ENCODE measurements around the gene ZBTB16. TPM values are rescaled to one million over a fixed set of nuclear protein-coding genes. Genes with fewer than 3 reads are reported as not detected.

Gene ZBTB16
- total and polyA plus RNA-seq, 12 donors: 7.9 to 119 (median 53.2) TPM

GRCh38 chr11:114085965-114086793 lies 26.7 kb downstream of the ZBTB16 start:
- no peaks in the 10 kb centered on the region for H3K9me3 ChIP-seq (replicated peaks in 1 of 3)
- H3K4me3 ChIP-seq: no peak overlapping the region
- H3K27ac ChIP-seq: peak overlapping the region in 2 of 5 donors; percentile 51 to 74
- TF ChIP-seq CTCF (IDR thresholded peaks at IDR 0.05) (no peak), POLR2A (IDR thresholded peaks at IDR 0.05) (no peak)
- no peak for DNase-seq
- peaks cover 79 to 85% of the 10 kb centered on the region in 2 donors for H3K4me1 ChIP-seq (replicated peaks in 1 of 2)
- 59 to 74% (median 65%) methylated on average over 7 of the region's 7 CpGs for WGBS, 4 donors
- H3K27me3 ChIP-seq: no peaks in the 10 kb centered on the region
- H3K36me3 ChIP-seq (replicated peaks in 1 of 2): peaks cover 0 to 10% of the 10 kb centered on the region in 2 donors
- intact Hi-C loops (cut with DNase I): no loop called here

- peak overlapping the region in 1 of 5 donors; percentile 74 for H3K27ac ChIP-seq
- H3K4me1 ChIP-seq (replicated peaks in 1 of 2): peaks cover 76 to 85% of the 10 kb centered on the region in 2 donors
- DNase-seq: no peak
- WGBS, 4 donors: 75 to 85% (median 76%) methylated on average over 5 of the region's 5 CpGs
- no peaks in the 10 kb centered on the region for H3K9me3 ChIP-seq (replicated peaks in 1 of 3)
- TF ChIP-seq POLR2A (IDR thresholded peaks at IDR 0.05): no peak
- no peak for TF ChIP-seq CTCF (IDR thresholded peaks at IDR 0.05)
- peaks cover 0 to 10% of the 10 kb centered on the region in 2 donors for H3K36me3 ChIP-seq (replicated peaks in 1 of 2)
- intact Hi-C loops (cut with DNase I): no loop called here
- H3K27me3 ChIP-seq: no peaks in the 10 kb centered on the region
- H3K4me3 ChIP-seq: no peak overlapping the region
Measured at GRCh38 chr11:114087025-114087424, 27.5 kb downstream of the ZBTB16 start.

- intact Hi-C loops (cut with DNase I): no loop called here
- no peak for DNase-seq
- Histone ChIP-seq H3K27me3 (no peaks in the 10 kb centered on the region), H3K4me3 (no peak overlapping the region), H3K36me3 (replicated peaks in 1 of 2) (no peaks in the 10 kb centered on the region), H3K9me3 (replicated peaks in 1 of 3) (no peaks in the 10 kb centered on the region), H3K27ac (peak overlapping the region in 1 of 5 donors; percentile 57), H3K4me1 (replicated peaks in 1 of 2) (peaks cover 71 to 85% of the 10 kb centered on the region in 2 donors)
- TF ChIP-seq POLR2A (IDR thresholded peaks at IDR 0.05): no peak
- TF ChIP-seq CTCF (IDR thresholded peaks at IDR 0.05): no peak
- WGBS, 4 donors: 74 to 84% (median 79%) methylated on average over 9 of the region's 9 CpGs
Measured at GRCh38 chr11:114088216-114088615, 28.7 kb downstream of the ZBTB16 start.

- Histone ChIP-seq H3K27ac (peak overlapping the region in 2 of 5 donors; percentile 38 to 57), H3K36me3 (replicated peaks in 1 of 2) (no peaks in the 10 kb centered on the region), H3K4me1 (replicated peaks in 1 of 2) (peaks cover 68 to 81% of the 10 kb centered on the region in 2 donors), H3K27me3 (no peaks in the 10 kb centered on the region), H3K9me3 (replicated peaks in 1 of 3) (no peaks in the 10 kb centered on the region), H3K4me3 (no peak overlapping the region)
- intact Hi-C loops (cut with DNase I): no loop called here
- TF ChIP-seq POLR2A (IDR thresholded peaks at IDR 0.05): no peak
- TF ChIP-seq CTCF (IDR thresholded peaks at IDR 0.05): no peak
- WGBS, 4 donors: 48 to 74% (median 65%) methylated on average over 3 to 7 of the region's 7 CpGs
- peak in 1 of 7 donors; percentile 27 for DNase-seq
Measured at GRCh38 chr11:114088836-114089235, 29.3 kb downstream of the ZBTB16 start.

Data from adrenal gland (tissue), 12 donors.